GM19463 (cell line): Measurements from ENCODE around the gene PGLYRP4.
"Not testable (repeated sequence)": the region's sequence is repeated elsewhere in the genome, so short reads cannot be mapped to it uniquely, and the experiment has no call there.

Source experiments
- ATAC-seq: cut with Tn5 transposase; IDR thresholded peaks from one replicate; pipeline ENCODE4 v1.9.1; 2021; ENCODE audit warnings: mild to moderate bottlenecking, moderate library complexity; ENCODE audit not compliant: unreplicated experiment

Gene PGLYRP4

GRCh38 chr1:153341431-153341934, 7.2 kb downstream of the PGLYRP4 start:
- no peak for ATAC-seq

GRCh38 chr1:153340356-153340755, 8.3 kb downstream of the PGLYRP4 start:
- no peak for ATAC-seq

DNA sequence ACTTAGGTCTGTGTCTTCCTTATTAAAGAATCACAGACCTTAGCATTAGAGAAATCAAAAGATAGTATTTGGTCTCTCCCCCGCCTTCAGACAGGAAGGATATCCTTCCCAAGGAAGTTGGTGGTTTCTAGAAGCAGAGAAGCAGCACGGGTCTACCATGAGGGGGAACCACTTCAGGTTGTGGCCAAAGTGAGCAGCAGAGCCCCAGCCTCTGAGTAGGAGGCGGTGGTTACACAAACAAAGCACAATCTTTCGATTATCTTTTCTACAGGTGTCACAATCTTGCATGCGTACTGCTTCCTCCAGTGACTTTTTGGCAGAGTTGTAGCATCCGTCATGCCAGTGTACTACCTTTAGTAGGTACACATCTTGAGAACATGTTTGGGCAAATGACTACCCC, 8.8 kb downstream of the PGLYRP4 start:
- ATAC-seq, result no peak

DNA sequence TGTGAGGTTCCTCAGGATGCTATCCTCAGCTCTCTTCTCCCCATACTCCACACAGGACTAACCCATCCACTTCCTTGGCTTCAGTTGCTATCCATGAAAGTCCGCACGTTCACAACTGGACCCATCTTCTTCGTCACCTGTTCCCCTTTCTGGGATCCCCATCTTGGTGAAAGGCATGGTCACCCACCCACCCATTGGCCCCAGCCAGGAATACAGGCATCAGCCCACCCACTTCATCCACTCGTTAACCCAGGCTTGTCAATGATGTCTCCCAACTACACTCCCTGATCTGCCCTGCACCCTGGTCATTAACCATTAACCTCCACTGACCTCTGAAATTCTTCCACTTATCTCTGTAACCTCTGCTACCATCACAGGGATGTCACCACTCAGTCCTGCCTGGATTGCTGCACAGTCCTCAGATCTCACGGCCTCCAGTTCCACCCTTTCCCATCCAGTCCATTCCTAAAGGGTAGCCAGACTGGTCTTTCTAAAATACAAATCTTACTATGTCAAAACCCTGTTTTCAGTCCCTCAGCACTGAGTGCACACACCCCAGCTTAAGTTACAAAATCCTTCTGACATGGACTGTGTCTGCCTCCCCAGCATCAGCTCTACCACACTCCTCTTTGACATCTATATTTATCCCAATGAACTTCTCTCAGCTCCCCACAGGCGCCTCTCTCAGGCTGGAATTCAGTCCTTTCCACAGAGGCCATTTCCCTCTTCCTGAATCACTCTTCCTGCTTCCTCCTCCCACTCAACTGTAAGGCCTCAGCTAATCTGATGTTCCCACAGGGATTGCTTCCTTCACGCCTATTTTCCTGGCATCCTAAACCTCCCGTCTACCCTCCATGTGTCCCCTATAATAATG, 10.4 kb downstream of the PGLYRP4 start:
- ATAC-seq, result no peak

GRCh38 chr1:153336650-153337049, 12.0 kb downstream of the PGLYRP4 start:
- ATAC-seq, result no peak

DNA sequence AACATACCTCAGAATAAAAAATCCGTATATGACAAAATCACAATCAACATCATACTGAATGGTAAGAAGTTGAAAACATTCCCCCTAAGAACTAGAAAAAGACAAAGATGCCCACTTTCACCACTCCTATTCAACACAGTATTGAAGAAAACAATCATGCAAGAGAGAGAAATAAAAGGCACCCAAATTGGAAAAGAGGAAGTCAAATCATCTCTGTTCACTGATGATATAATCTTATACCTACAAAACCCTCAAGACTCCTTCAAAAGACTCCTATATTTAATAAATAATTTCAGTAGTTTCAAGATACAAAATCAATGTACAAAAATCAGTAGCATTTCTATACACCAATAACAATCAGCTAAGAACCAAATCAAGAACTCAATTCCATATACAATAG, 14.7 kb downstream of the PGLYRP4 start:
- no peak for ATAC-seq

DNA sequence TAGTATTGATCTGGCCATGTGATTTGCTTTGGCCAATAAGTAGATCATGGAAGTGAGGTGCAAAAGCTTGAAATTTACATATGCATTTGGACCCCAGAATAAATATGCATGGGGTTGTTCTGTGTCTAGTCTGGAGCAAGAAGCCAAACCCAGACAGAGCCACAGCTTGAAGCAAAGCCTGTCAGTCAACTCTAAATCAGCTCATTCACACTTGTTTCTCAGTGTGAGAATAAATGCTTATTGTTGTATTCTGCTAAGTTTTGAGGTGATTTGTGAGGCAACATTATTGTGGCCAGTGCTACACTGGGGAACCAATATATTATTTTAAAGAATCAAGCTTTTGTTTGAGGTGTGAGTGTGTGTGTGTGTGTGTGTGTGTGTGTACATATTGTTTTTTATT, 23.7 kb downstream of the PGLYRP4 start:
- ATAC-seq, result no peak

- ATAC-seq, result no peak
These were observed 26.1 kb downstream of the PGLYRP4 start for GRCh38 chr1:153322568-153322967.

DNA sequence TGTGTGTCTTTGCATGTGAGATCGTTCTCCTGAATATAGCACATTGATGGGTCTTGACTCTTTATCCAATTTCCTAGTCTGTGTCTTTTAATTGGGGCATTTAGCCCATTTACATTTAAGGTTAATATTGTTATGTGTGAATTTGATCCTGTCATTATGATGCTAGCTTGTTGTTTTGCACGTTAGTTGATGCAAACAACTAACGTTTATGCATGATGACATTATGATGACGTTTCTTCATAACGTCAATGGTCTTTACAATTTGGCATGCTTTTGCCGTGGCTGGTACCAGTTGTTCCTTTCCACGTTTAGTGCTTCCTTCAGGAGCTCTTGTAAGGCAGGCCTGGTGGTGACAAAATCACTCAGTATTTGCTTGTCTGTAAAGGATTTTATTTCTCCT, 30.5 kb downstream of the PGLYRP4 start:
- not testable (repeated sequence) for ATAC-seq

DNA sequence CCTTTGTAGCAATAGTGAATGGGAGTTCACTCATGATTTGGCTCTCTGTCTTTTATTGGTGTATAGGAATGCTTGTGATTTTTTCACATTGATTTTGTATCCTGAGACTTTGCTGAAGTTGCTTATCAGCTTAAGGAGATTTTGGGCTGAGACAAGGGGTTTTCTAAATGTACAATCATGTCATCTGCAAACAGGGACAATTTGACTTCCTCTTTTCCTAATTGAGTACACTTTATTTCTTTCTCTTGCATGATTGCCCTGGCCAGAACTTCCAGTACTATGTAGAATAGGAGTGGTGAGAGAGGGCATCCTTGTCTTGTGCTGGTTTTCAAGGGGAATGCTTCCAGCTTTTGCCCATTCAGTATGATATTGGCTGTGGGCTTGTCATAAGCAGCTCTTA, 32.6 kb downstream of the PGLYRP4 start:
- ATAC-seq, result not testable (repeated sequence)

GRCh38 chr1:153314388-153314787, 34.3 kb downstream of the PGLYRP4 start:
- not testable (repeated sequence) for ATAC-seq

DNA sequence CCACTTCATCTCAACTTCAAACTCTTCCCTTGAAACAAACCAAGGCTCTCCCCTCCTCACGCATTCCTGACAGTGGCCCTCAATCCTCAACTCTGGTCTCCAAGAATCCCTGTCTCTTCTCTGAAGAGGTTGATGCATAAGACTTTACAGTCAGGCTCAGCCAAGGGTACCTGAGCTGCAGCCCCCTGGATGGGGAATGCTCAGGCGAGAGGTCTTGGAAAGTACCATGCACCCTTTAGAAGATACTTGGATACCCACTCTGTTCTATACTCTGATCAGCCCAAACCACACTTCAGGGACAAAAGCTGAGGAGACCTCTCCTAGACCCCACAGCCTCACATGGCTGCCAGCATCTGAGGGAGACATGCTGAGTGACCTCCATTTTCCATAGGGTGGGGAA, 35.4 kb downstream of the PGLYRP4 start:
- no peak for ATAC-seq

- no peak for ATAC-seq
These were observed 36.0 kb downstream of the PGLYRP4 start, which contains the start of gene PGLYRP3 for GRCh38 chr1:153312570-153313186. PGLYRP3 (minus strand) TSS chr1:153312952; CDS start chr1:153310665, 2,287 bp downstream.

DNA sequence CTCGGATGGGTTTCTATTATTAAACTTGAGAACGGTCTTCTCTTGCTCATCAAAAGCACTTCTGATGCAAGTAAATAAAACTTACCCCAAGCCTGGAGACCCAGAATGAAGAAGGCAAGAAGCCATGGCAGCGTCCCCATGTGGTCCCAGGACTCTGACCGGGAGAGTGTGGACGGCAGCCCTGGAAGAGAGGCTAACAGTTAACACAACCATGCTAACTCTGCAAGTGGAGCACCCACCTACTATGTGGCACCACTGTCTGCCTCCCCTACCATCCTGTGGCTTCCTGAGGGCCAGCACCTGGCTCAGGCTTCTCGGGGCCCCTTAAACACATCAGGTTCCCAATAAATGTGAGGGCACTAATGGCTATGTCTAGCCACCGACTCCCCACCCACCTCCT, 38.1 kb downstream of the PGLYRP4 start:
- no peak for ATAC-seq

GRCh38 chr1:153309441-153309840, 39.2 kb downstream of the PGLYRP4 start:
- no peak for ATAC-seq

DNA sequence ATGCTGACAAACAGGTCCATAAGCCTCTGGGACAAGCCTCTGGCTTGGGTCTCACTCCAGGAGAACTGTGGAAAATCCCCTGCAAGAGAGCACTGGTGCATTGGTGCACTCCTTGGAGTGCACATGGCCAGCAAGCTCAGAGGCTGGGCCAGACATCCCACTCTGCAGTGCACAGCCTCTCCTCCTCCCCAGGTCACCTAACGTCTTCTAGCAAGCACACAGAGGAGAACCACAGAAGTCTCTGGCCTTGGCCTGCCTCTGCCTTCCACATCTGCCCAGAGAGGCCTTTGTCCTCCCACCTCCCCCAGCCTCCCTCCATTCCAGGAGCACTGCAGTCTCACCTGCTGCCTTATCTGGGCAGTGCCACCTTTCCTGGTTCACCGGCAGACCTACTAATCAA, 40.1 kb downstream of the PGLYRP4 start:
- ATAC-seq, result no peak

DNA sequence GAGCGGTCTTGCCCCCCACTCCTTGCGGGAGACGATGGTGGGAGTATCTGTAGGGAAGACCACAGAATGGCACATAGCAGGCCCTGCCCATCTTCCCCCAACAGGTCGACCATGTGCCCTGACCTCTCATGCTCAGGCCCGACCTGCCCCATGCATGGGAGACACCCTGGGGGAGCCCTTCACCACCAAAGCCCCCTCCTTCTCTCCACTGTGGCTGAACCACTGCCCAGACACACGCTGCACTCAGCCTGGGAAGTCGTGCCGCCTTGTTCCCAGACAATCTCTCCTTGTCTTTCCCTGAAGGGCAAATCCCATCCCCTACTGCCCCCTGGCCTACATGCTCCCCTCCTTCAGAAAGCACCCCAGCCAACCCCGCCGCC, 41.4 kb downstream of the PGLYRP4 start:
- no peak for ATAC-seq

DNA sequence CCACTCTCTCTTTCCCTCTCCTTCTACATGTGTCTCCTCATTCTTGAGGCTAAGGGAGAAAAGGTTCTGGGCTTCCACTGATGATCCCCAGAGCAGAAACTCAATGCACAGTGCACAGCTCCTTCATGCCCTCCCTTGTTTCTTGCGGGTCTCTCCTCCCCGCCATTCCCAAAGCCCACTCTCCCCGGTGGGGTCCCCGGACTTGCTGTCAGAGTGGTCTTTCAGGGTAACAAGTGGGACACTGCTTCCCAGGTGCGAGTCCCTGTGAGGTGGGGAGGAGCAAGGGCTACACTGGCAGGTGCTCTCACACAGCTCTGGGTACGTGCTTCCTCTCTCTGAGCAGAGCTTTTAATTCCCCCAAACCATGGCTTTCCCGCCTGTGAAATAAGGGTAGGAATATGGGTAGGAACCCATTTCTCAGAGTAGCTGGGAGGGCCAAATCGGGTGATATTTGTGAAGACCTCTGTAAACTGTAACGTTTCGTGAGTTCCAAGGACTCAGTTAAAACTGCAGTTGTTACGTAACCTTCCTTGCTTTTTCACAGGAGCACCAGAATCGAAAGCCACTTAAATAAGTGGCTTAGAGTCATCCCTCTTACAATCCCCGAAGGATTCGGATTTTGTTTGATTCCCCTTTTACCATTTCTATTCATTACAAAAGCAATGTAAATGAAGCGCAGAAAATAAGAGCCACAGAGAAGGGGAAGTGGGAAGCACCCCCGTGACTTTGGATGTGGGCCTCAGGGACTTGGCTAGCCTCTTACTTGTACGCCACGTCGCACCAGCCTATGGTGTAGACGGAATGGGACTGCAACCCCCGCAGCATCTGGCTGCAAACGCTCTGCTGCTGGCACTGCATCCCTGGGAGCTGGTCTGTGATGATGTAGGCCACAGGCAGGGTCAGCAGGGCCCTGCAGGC, 42.1 kb downstream of the PGLYRP4 start:
- no peak for ATAC-seq

GRCh38 chr1:153305682-153306081, 43.0 kb downstream of the PGLYRP4 start:
- ATAC-seq, result no peak

- ATAC-seq, result no peak
These were observed 46.3 kb downstream of the PGLYRP4 start for GRCh38 chr1:153302308-153302707.

DNA sequence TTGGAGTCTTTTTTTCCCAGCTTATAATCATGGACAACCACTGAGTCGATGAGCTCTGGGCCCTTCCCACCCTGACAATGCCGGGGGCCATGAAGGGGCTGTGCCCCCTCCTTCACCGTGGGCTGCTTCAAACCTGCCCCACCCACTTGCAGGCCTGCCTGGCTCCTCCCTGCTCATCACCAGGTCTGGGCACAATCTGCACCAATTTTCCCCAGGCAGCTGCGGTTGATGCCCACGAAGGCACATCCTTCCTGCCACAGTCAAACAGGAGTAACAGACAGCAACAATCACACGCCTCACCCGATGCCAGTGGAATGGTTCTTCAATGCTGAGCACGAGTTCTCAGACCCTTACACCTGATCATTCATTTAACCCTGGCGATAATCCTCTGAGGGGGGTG, 54.8 kb downstream of the PGLYRP4 start:
- ATAC-seq, result no peak
